Measurements from ENCODE around the gene DHRS7B. TPM values are rescaled to one million over a fixed set of nuclear protein-coding genes. Genes with fewer than 3 reads are reported as not detected.

Gene DHRS7B
- total RNA-seq, 2 donors from 2014 or later: 13.6 to 19.0 TPM

GRCh38 chr17:21194226-21194625 is 67.5 kb downstream of the DHRS7B start:
- intact Hi-C loops (cut with DNase I): no loop called here
- DNase-seq (ENCODE audit: low spot score): no peak

GRCh38 chr17:21194703-21195102 is 67.9 kb downstream of the DHRS7B start:
- intact Hi-C loops (cut with DNase I): no loop called here
- no peak for DNase-seq (ENCODE audit: low spot score)

GRCh38 chr17:21196126-21196525 is 69.4 kb downstream of the DHRS7B start:
- intact Hi-C loops (cut with DNase I): no loop called here

GRCh38 chr17:21198411-21198810 is 71.6 kb downstream of the DHRS7B start:
- intact Hi-C loops (cut with DNase I): no loop called here
- DNase-seq (ENCODE audit: low spot score): no peak

More at GRCh38 chr17:21196126-21196525, 69.4 kb downstream of the DHRS7B start:
- DNase-seq (ENCODE audit: low spot score): peak; percentile 25

- intact Hi-C loops (cut with DNase I): no loop called here
- no peak for DNase-seq (ENCODE audit: low spot score)
These were observed 72.5 kb downstream of the DHRS7B start for GRCh38 chr17:21199311-21199710.

- intact Hi-C loops (cut with DNase I): loop anchor here in 1 of 2 donors (10.0 kb wide), 1 partner anchor 75 kb away; the partner anchor contains the start of gene DHRS7B
- no peak for DNase-seq (ENCODE audit: low spot score)
These were observed 73.1 kb downstream of the DHRS7B start for GRCh38 chr17:21199856-21200255.

- DNase-seq (ENCODE audit: low spot score): no peak
- intact Hi-C loops (cut with DNase I): loop anchor here in 1 of 2 donors (10.0 kb wide), 1 partner anchor 76 kb away; the partner anchor contains the start of gene DHRS7B
These were observed 74.0 kb downstream of the DHRS7B start for GRCh38 chr17:21200590-21201297.

GRCh38 chr17:21201298-21201595 is 74.5 kb downstream of the DHRS7B start:
- intact Hi-C loops (cut with DNase I): loop anchor here in 1 of 2 donors (10.0 kb wide), 1 partner anchor 76 kb away; the partner anchor contains the start of gene DHRS7B
- no peak for DNase-seq (ENCODE audit: low spot score)

GRCh38 chr17:21201874-21202273 is 75.1 kb downstream of the DHRS7B start:
- intact Hi-C loops (cut with DNase I): loop anchor here in 1 of 2 donors (10.0 kb wide), 1 partner anchor 77 kb away; the partner anchor contains the start of gene DHRS7B
- no peak for DNase-seq (ENCODE audit: low spot score)

- DNase-seq (ENCODE audit: low spot score): no peak
- intact Hi-C loops (cut with DNase I): loop anchor here in 1 of 2 donors (10.0 kb wide), 1 partner anchor 78 kb away; the partner anchor contains the start of gene DHRS7B
These were observed 75.7 kb downstream of the DHRS7B start for GRCh38 chr17:21202512-21202911.

GRCh38 chr17:21204935-21205334 is 78.2 kb downstream of the DHRS7B start:
- no peak for DNase-seq (ENCODE audit: low spot score)
- intact Hi-C loops (cut with DNase I): loop anchor here (5.0 to 10.0 kb wide), 2 partner anchors 38 to 80 kb away; partner anchors contain the start of gene DHRS7B (in 1 of the 2)

GRCh38 chr17:21208352-21208751 is 81.6 kb downstream of the DHRS7B start:
- no peak for DNase-seq (ENCODE audit: low spot score)
- intact Hi-C loops (cut with DNase I): loop anchor here (5.0 to 10.0 kb wide), 2 partner anchors 41 to 84 kb away; partner anchors contain the start of gene DHRS7B (in 1 of the 2)

GRCh38 chr17:21209511-21210175 is 82.9 kb downstream of the DHRS7B start:
- no peak for DNase-seq (ENCODE audit: low spot score)
- intact Hi-C loops (cut with DNase I): loop anchor here (5.0 to 10.0 kb wide), 3 partner anchors 42 to 85 kb away; partner anchors contain the start of gene DHRS7B (in 2 of the 2)

- DNase-seq (ENCODE audit: low spot score): no peak
- intact Hi-C loops (cut with DNase I): loop anchor here (1.0 to 5.0 kb wide), 2 partner anchors 38 to 83 kb away; partner anchors contain the start of gene DHRS7B (in 1 of the 2)
These were observed 83.8 kb downstream of the DHRS7B start for GRCh38 chr17:21210411-21211076.

- no peak for DNase-seq (ENCODE audit: low spot score)
- intact Hi-C loops (cut with DNase I): loop anchor here (1.0 to 5.0 kb wide), 2 partner anchors 40 to 85 kb away; partner anchors contain the start of gene DHRS7B (in 1 of the 2)
These were observed 85.2 kb downstream of the DHRS7B start for GRCh38 chr17:21211825-21212479.

- DNase-seq (ENCODE audit: low spot score): no peak
- intact Hi-C loops (cut with DNase I): loop anchor here in 1 of 2 donors (5.0 kb wide), 1 partner anchor 86 kb away; the partner anchor contains the start of gene DHRS7B
These were observed 86.3 kb downstream of the DHRS7B start for GRCh38 chr17:21212826-21213637.

- DNase-seq (ENCODE audit: low spot score): peak; percentile 89
These were observed 86.9 kb downstream of the DHRS7B start for GRCh38 chr17:21213638-21214014.

More at GRCh38 chr17:21213638-21214014, 86.9 kb downstream of the DHRS7B start:
- intact Hi-C loops (cut with DNase I): loop anchor here in 1 of 2 donors (5.0 kb wide), 1 partner anchor 86 kb away; the partner anchor contains the start of gene DHRS7B

Measured in posterior vena cava (tissue), 2 donors.